Epithelial cell of esophagus (primary cell): ENCODE results near the gene ARHGAP26.

Experiments used
- DNase-seq: peaks from one replicate; pipeline ENCODE4 v3.0.0; 2010; ENCODE audit warnings: low read depth
- H3K4me3 ChIP-seq: 2 replicates; pipeline ENCODE4 v1.5.1; 2011; ENCODE audit warnings: mild to moderate bottlenecking, low read length, control low read depth
- CTCF ChIP-seq: IDR thresholded peaks from 2 replicates; pipeline ENCODE4 v1.5.1; 2011; ENCODE audit warnings: low read depth, mild to moderate bottlenecking, low read length, control low read depth, inconsistent platforms; ENCODE audit not compliant: insufficient read depth; ENCODE audit errors: missing control alignments

Gene ARHGAP26

GRCh38 chr5:142763701-142764100, 6.5 kb upstream of the ARHGAP26 start:
- no peak for TF ChIP-seq CTCF
- H3K4me3 ChIP-seq: no peak overlapping the region
- DNase-seq: no peak

- no peak overlapping the region for H3K4me3 ChIP-seq
- no peak for TF ChIP-seq CTCF
- DNase-seq: no peak
These were observed 3.0 kb upstream of the ARHGAP26 start for GRCh38 chr5:142767178-142767577.

GRCh38 chr5:142767911-142768310, 2.3 kb upstream of the ARHGAP26 start:
- no peak for DNase-seq
- H3K4me3 ChIP-seq: no peak overlapping the region
- no peak for TF ChIP-seq CTCF

- no peak for TF ChIP-seq CTCF
- no peak for DNase-seq
- peak overlapping the region; percentile 77 for H3K4me3 ChIP-seq
These were observed 855 bp upstream of the ARHGAP26 start for GRCh38 chr5:142769251-142769792.

GRCh38 chr5:142770650-142771609, 753 bp downstream of the ARHGAP26 start:
- DNase-seq: peak; percentile 54
- no peak for TF ChIP-seq CTCF

GRCh38 chr5:142771666-142772065, 1.5 kb downstream of the ARHGAP26 start:
- no peak for DNase-seq
- TF ChIP-seq CTCF: no peak
- H3K4me3 ChIP-seq: peak overlapping the region; percentile 77

More at GRCh38 chr5:142770650-142771609, 753 bp downstream of the ARHGAP26 start:
- peak overlapping the region; percentile 77 for H3K4me3 ChIP-seq
